Measurements from ENCODE around the gene LSG1.

Gene LSG1

GRCh38 chr3:194671900-194672808 lies at the start of gene LSG1:
Gene LSG1, minus strand, starts transcription at chr3:194672191. Its CDS starts 29 bp downstream, at chr3:194672162.
- TF ChIP-seq, protein P1, sequence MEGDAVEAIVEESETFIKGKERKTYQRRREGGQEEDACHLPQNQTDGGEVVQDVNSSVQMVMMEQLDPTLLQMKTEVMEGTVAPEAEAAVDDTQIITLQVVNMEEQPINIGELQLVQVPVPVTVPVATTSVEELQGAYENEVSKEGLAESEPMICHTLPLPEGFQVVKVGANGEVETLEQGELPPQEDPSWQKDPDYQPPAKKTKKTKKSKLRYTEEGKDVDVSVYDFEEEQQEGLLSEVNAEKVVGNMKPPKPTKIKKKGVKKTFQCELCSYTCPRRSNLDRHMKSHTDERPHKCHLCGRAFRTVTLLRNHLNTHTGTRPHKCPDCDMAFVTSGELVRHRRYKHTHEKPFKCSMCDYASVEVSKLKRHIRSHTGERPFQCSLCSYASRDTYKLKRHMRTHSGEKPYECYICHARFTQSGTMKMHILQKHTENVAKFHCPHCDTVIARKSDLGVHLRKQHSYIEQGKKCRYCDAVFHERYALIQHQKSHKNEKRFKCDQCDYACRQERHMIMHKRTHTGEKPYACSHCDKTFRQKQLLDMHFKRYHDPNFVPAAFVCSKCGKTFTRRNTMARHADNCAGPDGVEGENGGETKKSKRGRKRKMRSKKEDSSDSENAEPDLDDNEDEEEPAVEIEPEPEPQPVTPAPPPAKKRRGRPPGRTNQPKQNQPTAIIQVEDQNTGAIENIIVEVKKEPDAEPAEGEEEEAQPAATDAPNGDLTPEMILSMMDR (IDR thresholded peaks at IDR 0.05) = no peak

GRCh38 chr3:194720048-194720447 lies 48.1 kb upstream of the LSG1 start:
- TF ChIP-seq, protein P1 (IDR thresholded peaks at IDR 0.05) = no peak

GRCh38 chr3:194718079-194718478 lies 46.1 kb upstream of the LSG1 start:
- TF ChIP-seq, protein P1 (IDR thresholded peaks at IDR 0.05) = no peak

DNA sequence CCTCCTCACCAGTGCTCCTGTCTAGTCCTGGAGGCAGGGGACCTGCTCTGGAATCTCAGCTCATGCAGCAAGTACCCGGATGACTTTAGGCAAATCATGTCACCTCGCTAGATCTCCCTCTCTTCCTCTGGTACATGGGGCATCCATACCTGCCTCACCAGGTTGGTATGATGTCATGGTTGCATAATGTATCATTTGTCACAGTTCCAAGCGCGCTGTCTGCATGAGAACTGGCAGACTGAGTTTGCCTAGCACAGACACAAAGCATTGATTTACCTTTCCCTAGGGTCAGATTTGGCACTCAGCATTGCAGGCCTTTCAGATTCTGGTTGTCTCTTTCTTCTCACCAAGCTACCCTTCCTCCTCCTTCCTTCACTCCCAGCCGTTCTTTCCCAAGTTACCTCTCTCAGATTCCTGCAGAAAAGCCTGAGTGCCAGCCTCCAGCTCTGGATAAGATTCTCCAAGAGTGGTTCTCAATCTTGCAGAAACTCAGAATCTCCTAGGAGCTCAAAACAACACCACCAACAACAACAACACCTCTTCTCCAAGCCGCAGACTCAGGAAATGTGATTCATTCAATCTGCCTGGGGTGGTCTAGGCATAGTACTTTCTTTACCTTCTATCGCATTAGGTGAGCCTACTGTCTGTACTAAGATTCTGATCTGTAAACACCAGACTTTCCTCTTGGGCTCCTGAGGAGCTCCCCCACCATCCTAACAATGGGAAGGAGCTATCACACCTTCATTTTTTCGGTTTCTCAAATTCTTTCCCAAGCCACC lies 43.2 kb upstream of the LSG1 start:
- TF ChIP-seq, protein P1 (IDR thresholded peaks at IDR 0.05) = no peak

DNA sequence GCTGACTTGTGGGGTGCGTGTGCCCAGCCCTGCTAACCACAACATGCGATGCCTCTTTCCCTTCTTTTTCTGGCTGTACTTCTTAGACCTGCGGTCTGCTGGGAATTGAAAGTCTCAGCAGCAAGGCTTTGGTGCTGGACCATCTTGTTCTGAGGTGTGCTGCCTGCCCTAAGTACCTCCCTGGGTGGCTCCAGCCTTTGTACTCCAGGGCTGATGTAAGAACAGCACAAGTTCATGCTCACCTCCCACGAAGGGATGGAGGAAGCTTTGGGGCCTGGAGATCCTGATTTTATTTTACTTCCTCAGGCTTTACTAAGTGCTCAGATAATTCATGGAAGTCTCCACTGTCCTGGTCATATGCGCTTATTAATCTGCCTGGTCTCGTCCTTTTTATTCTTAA lies 42.6 kb upstream of the LSG1 start:
- TF ChIP-seq, protein P1 (IDR thresholded peaks at IDR 0.05) = no peak

GRCh38 chr3:194714137-194714455 lies 42.1 kb upstream of the LSG1 start:
- TF ChIP-seq, protein P1 (IDR thresholded peaks at IDR 0.05) = no peak

DNA sequence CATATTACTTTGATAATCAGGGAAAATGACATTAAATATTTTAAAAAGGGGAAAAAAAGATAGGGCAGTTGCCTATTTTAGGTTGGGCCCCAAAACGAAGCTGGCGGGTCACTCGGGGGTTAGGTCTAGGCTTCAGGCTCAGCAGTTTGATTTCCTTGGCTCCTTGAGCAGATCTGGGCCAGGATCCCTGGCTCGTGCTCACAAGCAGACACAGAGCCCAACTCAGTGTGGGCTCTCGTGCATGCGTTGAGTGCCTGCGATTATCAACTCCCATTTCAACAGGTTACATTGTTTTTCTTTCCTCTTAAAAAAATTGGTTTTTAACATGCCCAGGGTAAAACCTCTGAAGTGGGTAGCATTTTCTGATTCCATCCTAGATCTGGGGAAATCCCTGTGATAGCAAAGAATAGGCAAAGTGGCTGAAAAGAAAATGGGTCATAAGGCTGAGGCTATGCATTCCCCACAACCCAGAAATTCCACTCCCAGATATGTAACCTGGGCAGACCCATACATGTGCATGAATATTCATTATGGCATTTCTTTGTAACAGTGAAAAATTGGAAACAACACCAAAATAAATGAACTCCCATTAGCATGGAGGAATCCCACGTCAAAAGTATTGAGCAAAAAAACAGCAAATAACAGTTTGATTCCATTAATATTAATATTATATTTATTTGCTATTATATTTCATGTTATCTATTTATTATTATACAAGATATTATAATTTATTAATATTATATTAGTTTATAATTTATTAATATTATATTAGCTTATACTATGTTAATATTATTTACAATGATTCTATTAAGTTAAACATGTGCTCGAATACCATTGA lies 41.5 kb upstream of the LSG1 start:
- TF ChIP-seq, protein P1 (IDR thresholded peaks at IDR 0.05) = no peak
